HCT116 (cell line): ENCODE measurements around the gene SPATA22. TPM values are rescaled to one million over a fixed set of nuclear protein-coding genes. Genes with fewer than 3 reads are reported as not detected.
A peak's percentile ranks its signal among the peaks of the same experiment; 100 is the strongest.
"Not testable (repeated sequence)": the region's sequence is repeated elsewhere in the genome, so short reads cannot be mapped to it uniquely, and the experiment has no call there.

Experiments
- ATAC-seq: fragments of 200-7000 bp; cut with Tn5 transposase; 2 replicates; pipeline ENCODE4 v1.9.1; 2020; ENCODE audit warnings: mild to moderate bottlenecking, moderate library complexity
- BruUV-seq: library from RNA; stranded (reverse); fragments of 400-500 nt; replicated peaks from 2 replicates; lab custom pipeline; 2021; lab: Mats Ljungman, UMichigan
- CTCF ChIA-PET: fragments of 300-600 bp; sonication (Branson Sonifier 250); formaldehyde crosslinking; loops from one replicate; lab custom pipeline; 2021; ENCODE audit warnings: antibody characterized with exemption; lab: Charles Lee
- POLR2A ChIA-PET: fragments of 300-600, 350-600 bp; sonication (Branson Sonifier 250); formaldehyde crosslinking; loops from one replicate; lab custom pipeline; 2021; ENCODE audit warnings: antibody characterized with exemption; lab: Charles Lee
- RAD21 ChIA-PET, 2 experiments: fragments of 300-600 bp; sonication (Branson Sonifier 250); formaldehyde crosslinking; loops; one replicate each; lab custom pipeline; 2023; ENCODE audit warnings: low total read pairs in 2 of 2; ENCODE audit not compliant: uncharacterized antibody in 2 of 2, unreplicated experiment in 2 of 2, low non-redundant PET in 1 of 2; lab: Charles Lee
- DNase-seq: peaks from one replicate; pipeline ENCODE4 v3.0.0-alpha.2; 2010; ENCODE audit warnings: low read depth, low spot score
- H2AFZ ChIP-seq: fragments of 200-600 bp; shearing (Covaris generic), sonication (generic); 2 replicates; pipeline ENCODE4 v1.6.1; 2017; ENCODE audit warnings: low read depth, mixed run types, mixed read lengths, antibody characterized with exemption, low read length; ENCODE audit not compliant: poor library complexity, severe bottlenecking
- H3K27ac ChIP-seq: 2 replicates; pipeline ENCODE4 v1.5.1; 2012; ENCODE audit warnings: low read depth, low read length
- H3K27me3 ChIP-seq: fragments of 200-600 bp; sonication (generic); 2 replicates; pipeline ENCODE4 v1.6.1; 2016; ENCODE audit warnings: mixed run types, low read length, mixed read lengths; ENCODE audit not compliant: insufficient read depth
- H3K36me3 ChIP-seq, 2 experiments: fragments of 200-500 bp in 1 of 2; fragments of 200-600 bp in 1 of 2; sonication (Bioruptor generic) in 1 of 2; sonication (generic) in 1 of 2; 2 replicates each; pipeline versions ENCODE4 v1.5.1 to v1.6.1; 2014 to 2016; ENCODE audit warnings: low read length in 2 of 2, inconsistent platforms in 1 of 2, mixed read lengths in 1 of 2, mixed run types in 1 of 2; ENCODE audit not compliant: insufficient read depth in 2 of 2, control insufficient read depth in 1 of 2
- H3K4me1 ChIP-seq, 2 experiments: fragments of 200-600 bp in 1 of 2; sonication (generic) in 1 of 2; 2 replicates each; pipeline versions ENCODE4 v1.5.1 to v1.6.1; 2012 to 2017; ENCODE audit warnings: low read length in 2 of 2, inconsistent platforms in 1 of 2, mild to moderate bottlenecking in 1 of 2, mixed read lengths in 1 of 2, mixed run types in 1 of 2, moderate library complexity in 1 of 2; ENCODE audit not compliant: insufficient read depth in 2 of 2, control insufficient read depth in 1 of 2
- H3K4me2 ChIP-seq: fragments of 200-600 bp; sonication (generic); 2 replicates; pipeline ENCODE4 v1.6.1; 2017; ENCODE audit warnings: mixed run types, low read length, mixed read lengths
- H3K4me3 ChIP-seq, 2 experiments: fragments of 200-600 bp in 1 of 2; sonication (generic) in 1 of 2; replicated peaks in 1 of 2; 2 replicates each; pipeline ENCODE4 v1.5.1; 2011 to 2016; ENCODE audit warnings: low read length in 2 of 2, control low read depth in 1 of 2, low read depth in 1 of 2, mild to moderate bottlenecking in 1 of 2, mixed read lengths in 1 of 2, mixed run types in 1 of 2
- H3K79me2 ChIP-seq: fragments of 200-600 bp; sonication (generic); 2 replicates; pipeline ENCODE4 v1.6.1; 2017; ENCODE audit warnings: mild to moderate bottlenecking, mixed run types, low read length, moderate library complexity, mixed read lengths; ENCODE audit not compliant: insufficient read depth
- H3K9ac ChIP-seq: fragments of 200-600 bp; sonication (generic); 2 replicates; pipeline ENCODE4 v1.6.1; 2016; ENCODE audit warnings: low read length, mixed read lengths
- H3K9me2 ChIP-seq: fragments of 200-600 bp; sonication (generic), shearing (Covaris generic); 2 replicates; pipeline ENCODE4 v1.6.1; 2017; ENCODE audit warnings: mixed run types, mild to moderate bottlenecking, moderate library complexity; ENCODE audit not compliant: insufficient read depth
- H3K9me3 ChIP-seq, 2 experiments: fragments of 200-500 bp in 1 of 2; fragments of 200-600 bp in 1 of 2; sonication (Bioruptor generic) in 1 of 2; sonication (generic) in 1 of 2; 2 replicates each; pipeline ENCODE4 v1.6.1; 2014 to 2017; ENCODE audit warnings: low read length in 2 of 2, mixed read lengths in 2 of 2, inconsistent platforms in 1 of 2, low read depth in 1 of 2, mild to moderate bottlenecking in 1 of 2, mixed run types in 1 of 2, moderate library complexity in 1 of 2; ENCODE audit not compliant: control insufficient read depth in 1 of 2, insufficient read depth in 1 of 2
- H4K20me1 ChIP-seq: fragments of 200-600 bp; sonication (generic), shearing (Covaris generic); 2 replicates; pipeline ENCODE4 v1.6.1; 2017; ENCODE audit warnings: mixed run types, mild to moderate bottlenecking, moderate library complexity; ENCODE audit not compliant: insufficient read depth
- EGR1 ChIP-seq: IDR thresholded peaks from 2 replicates; pipeline ENCODE4 v1.6.1; 2012; ENCODE audit warnings: low read depth
- MAX ChIP-seq: IDR thresholded peaks from 2 replicates; pipeline ENCODE4 v1.6.1; 2012
- RAD21 ChIP-seq: IDR thresholded peaks from 2 replicates; pipeline ENCODE4 v1.6.1; 2012; ENCODE audit warnings: low read depth, mild to moderate bottlenecking
- REST ChIP-seq: IDR thresholded peaks from 2 replicates; pipeline ENCODE4 v1.6.1; 2012; ENCODE audit warnings: low read depth
- TCF7L2 ChIP-seq: IDR thresholded peaks from 2 replicates; pipeline ENCODE4 v1.7.0; 2011; ENCODE audit warnings: borderline replicate concordance, inconsistent platforms; ENCODE audit not compliant: insufficient read depth, insufficient read length; ENCODE audit errors: extremely low read depth
- YY1 ChIP-seq: IDR thresholded peaks from 2 replicates; pipeline ENCODE4 v1.6.1; 2011; ENCODE audit warnings: low read length, low read depth, moderate library complexity, mild to moderate bottlenecking; ENCODE audit not compliant: insufficient replicate concordance; ENCODE audit errors: extremely low read depth
- ZBTB33 ChIP-seq: IDR thresholded peaks from 2 replicates; pipeline ENCODE4 v1.6.1; 2011; ENCODE audit warnings: mild to moderate bottlenecking, low read length, moderate library complexity; ENCODE audit not compliant: insufficient replicate concordance; ENCODE audit errors: extremely low read depth
- ZFX ChIP-seq: fragments of 450-650 bp; IDR thresholded peaks from 2 replicates; pipeline ENCODE4 v1.6.1; 2017
- intact Hi-C: fragments of 100-400 bp; cut with micrococcal nuclease; formaldehyde crosslinking; loops from 2 replicates; pipeline ENCODE4 v1.10.0; 2022
- total RNA-seq: library from RNA; stranded (reverse); gene quantifications from one replicate; pipeline ENCODE4 v1.2.1, GENCODE V29; 2021; ENCODE audit not compliant: unreplicated experiment

The SPATA22 gene
- total RNA-seq, 1 experiment from 2014 or later: not detected

- H3K79me2 ChIP-seq, H3K4me2 ChIP-seq, H3K27ac ChIP-seq, H4K20me1 ChIP-seq, DNase-seq, H2AFZ ChIP-seq, BruUV-seq, POLR2A ChIA-PET, H3K9me2 ChIP-seq, H3K9me3 ChIP-seq, H3K9ac ChIP-seq, CTCF ChIA-PET, RAD21 ChIA-PET, intact Hi-C loops, H3K4me3 ChIP-seq, H3K4me1 ChIP-seq, H3K36me3 ChIP-seq: not testable (repeated sequence)
- TF ChIP-seq REST: peak; percentile 67
- H3K27me3 ChIP-seq: peaks cover 16% of the 10 kb centered on the region
- ATAC-seq: 0 out of 2 replicates have a peak, but pooled peaks have one; percentile 38
These were observed 38.4 kb downstream of the SPATA22 start for GRCh38 chr17:3433215-3433614.

GRCh38 chr17:3418222-3418621, 53.4 kb downstream of the SPATA22 start:
- Histone ChIP-seq H3K9me2 (no peaks in the 10 kb centered on the region), H2AFZ (no peak overlapping the region), H3K9ac (no peak overlapping the region), H3K27ac (no peak overlapping the region), H3K4me1 (no peaks in the 10 kb centered on the region), H3K27me3 (peaks cover 20% of the 10 kb centered on the region; the same call in 1 of the 2 replicates), H3K4me3 (no peak overlapping the region), H4K20me1 (no peaks in the 10 kb centered on the region), H3K79me2 (no peaks in the 10 kb centered on the region), H3K4me2 (no peak overlapping the region), H3K9me3 (no peaks in the 10 kb centered on the region), H3K36me3 (no peaks in the 10 kb centered on the region)
- CTCF ChIA-PET: no interaction called here
- POLR2A ChIA-PET: no interaction called here
- no TSS peak for BruUV-seq
- intact Hi-C loops: no loop called here
- RAD21 ChIA-PET: no interaction called here
- no peak for ATAC-seq
- DNase-seq: no peak
- no peak for TF ChIP-seq MAX
- TF ChIP-seq ZBTB33: no peak
- no peak for TF ChIP-seq RAD21
- TF ChIP-seq TCF7L2: no peak
- no peak for TF ChIP-seq REST
- no peak for TF ChIP-seq EGR1
- TF ChIP-seq YY1: no peak
- TF ChIP-seq ZFX: no peak
